SK-N-MC (cell line): ENCODE measurements around the gene USP3.

Source experiments
- EZH2 ChIP-seq: fragments of 200-600 bp; sonication (generic); IDR thresholded peaks from one replicate; pipeline ENCODE4 v1.6.1; 2017; ENCODE audit warnings: antibody characterized with exemption
- POLR2AphosphoS5 ChIP-seq: IDR thresholded peaks from 2 replicates; pipeline ENCODE4 v1.6.1; 2012; ENCODE audit warnings: mild to moderate bottlenecking, low read depth, low read length, borderline replicate concordance

DNA sequence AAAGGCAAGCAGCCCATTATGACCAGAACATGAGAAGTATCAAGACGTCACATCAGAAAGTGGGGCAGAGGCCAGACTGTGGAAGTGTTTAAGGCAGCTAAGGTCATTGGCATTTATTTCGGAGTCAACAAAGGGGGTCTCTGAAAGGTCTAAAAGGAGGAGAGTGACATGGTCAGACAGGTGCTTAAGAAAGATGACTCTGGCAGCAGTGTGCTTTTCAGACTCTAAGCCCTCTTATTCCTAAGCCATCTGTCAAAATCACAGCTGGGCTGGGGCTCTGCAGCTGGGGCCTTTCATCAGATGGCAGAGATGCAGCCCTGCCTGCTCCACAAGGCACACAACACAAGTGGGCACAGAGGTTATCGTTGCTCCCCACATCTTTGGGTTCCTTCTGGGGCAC, 106.8 kb downstream of the USP3 start:
- TF ChIP-seq POLR2AphosphoS5 (no peak), EZH2 (no peak)
